ENCODE results near the gene PDE4D.
"Not testable (repeated sequence)": the region's sequence is repeated elsewhere in the genome, so short reads cannot be mapped to it uniquely, and the experiment has no call there.

Gene PDE4D

DNA sequence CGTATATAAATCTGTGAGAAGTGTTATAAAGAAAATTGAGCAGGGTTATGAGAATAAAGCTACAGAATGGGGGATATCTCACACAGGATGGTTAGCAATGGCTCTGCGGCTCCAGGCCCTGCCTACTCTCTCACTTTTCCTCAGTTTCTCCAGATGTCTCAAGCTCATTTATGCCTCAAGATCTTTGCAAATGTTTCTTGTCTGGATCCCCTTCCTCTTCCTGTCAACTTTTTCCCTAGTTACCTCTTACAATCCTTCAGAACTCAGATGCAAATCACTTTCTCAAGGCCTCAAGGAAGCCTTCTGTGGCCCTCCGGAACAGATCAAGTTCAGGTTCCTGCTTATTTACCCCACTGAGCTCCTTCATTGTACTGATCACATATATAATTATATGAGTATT is 924.3 kb downstream of the PDE4D start:
- Histone ChIP-seq H3K36me3 (ENCODE audit: control insufficient read depth, insufficient read depth, low read length) (no peaks in the 10 kb centered on the region), H3K4me3 (ENCODE audit: low read depth, low read length) (no peak overlapping the region), H3K9ac (ENCODE audit: low read depth, low read length) (no peak overlapping the region), H3K9me3 (ENCODE audit: control insufficient read depth, insufficient read depth, low read length) (no peaks in the 10 kb centered on the region), H3K27me3 (ENCODE audit: control insufficient read depth, insufficient read depth, low read length) (no peaks in the 10 kb centered on the region), H3K4me1 (ENCODE audit: control insufficient read depth, insufficient read depth, low read length) (peaks cover 9% of the 10 kb centered on the region)

DNA sequence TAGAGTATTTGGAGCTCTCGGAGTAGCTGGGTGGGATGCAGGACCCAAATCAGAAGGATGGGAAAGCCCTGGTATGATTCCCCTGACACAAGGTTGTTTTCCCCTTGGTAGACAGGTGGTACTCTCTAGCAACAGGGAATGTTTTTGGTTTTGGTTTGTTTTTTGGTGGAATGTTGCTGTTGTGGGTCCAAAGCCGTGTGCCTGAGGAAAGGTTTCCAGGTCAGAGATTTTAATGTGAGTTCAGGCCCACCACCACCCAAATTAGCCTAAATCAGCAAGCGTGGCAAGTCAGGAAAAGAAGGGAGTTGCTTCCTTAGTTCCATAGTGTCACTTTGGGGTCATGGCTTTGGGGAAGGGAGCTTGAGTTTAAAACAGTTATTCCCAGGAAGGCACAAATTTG is 925.2 kb downstream of the PDE4D start:
- Histone ChIP-seq H3K9ac (ENCODE audit: low read depth, low read length) (no peak overlapping the region), H3K4me3 (ENCODE audit: low read depth, low read length) (no peak overlapping the region), H3K4me1 (ENCODE audit: control insufficient read depth, insufficient read depth, low read length) (peaks cover 9% of the 10 kb centered on the region), H3K9me3 (ENCODE audit: control insufficient read depth, insufficient read depth, low read length) (no peaks in the 10 kb centered on the region), H3K36me3 (ENCODE audit: control insufficient read depth, insufficient read depth, low read length) (no peaks in the 10 kb centered on the region), H3K27me3 (ENCODE audit: control insufficient read depth, insufficient read depth, low read length) (no peaks in the 10 kb centered on the region)

DNA sequence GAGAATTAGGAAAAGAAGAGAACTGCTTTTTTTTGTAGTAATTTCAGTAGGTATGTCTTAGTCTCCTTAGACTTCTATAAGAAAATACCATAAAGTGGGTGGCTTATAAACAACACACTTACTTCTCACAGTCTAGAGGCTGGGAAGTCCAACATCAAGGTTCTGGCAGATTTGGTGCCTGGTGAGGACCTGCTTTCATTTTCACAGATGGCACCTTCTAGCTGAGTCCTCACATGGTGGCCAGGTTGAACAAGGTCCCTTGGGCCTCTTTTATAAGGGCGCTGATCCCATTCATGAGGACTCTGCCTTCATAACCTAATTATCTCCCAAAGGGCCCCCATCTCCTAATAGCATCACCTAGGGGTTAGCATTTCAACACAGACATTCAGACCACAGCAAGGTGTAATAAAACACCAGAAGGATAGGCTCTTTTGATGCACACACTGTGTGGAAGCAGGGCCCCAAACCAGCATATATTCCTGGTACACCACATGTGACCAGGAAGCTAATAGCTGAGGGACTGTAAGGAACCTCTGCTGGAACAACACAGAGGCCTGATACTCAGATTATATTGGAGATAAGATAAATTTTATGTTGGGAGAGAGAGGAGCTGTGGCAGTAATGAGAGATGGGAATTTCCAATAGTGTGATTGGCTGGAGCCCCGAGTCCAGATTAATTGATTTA is 925.8 kb downstream of the PDE4D start:
- no peak overlapping the region for H3K9ac ChIP-seq (ENCODE audit: low read depth, low read length)
- peaks cover 9% of the 10 kb centered on the region for H3K4me1 ChIP-seq (ENCODE audit: control insufficient read depth, insufficient read depth, low read length)
- H3K36me3 ChIP-seq (ENCODE audit: control insufficient read depth, insufficient read depth, low read length) = no peaks in the 10 kb centered on the region
- H3K4me3 ChIP-seq (ENCODE audit: low read depth, low read length) = no peak overlapping the region
- H3K27me3 ChIP-seq (ENCODE audit: control insufficient read depth, insufficient read depth, low read length) = no peaks in the 10 kb centered on the region
- H3K9me3 ChIP-seq (ENCODE audit: control insufficient read depth, insufficient read depth, low read length) = no peaks in the 10 kb centered on the region

DNA sequence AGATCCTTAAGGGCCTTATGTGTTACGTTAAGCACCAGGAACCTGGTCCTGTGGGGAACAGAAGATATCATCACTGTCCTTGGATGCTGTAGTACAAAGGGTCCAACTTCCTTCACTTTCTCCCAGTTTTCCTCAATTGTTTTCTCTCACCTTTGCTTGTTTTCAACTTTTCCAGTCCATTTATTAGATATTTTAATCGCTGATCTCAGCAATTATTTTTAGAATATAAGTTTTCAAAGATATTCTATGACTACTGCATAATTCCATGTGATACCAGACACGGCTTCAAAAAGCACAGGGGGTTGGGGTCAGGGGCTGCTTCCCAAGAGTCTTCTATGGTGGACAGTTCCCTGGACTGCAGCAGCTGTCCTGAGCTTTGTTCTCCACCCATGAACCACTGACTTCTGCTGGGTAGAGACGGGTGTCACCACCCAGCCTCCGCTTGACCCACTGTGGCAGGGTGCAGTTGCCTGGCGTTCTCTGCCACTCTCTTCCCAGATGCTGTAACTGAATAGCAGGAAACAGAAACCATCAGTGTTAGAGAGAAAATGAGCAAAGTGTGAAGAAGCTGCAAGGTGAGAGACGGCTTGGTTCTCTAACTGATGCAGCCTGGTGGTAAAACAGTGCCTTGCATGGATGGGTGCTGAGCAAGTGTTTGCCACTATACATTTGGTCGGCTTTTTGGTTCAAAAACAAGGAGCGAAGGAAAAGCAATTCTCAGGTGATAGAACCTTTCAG is 927.7 kb downstream of the PDE4D start:
- Histone ChIP-seq H3K36me3 (ENCODE audit: control insufficient read depth, insufficient read depth, low read length) (no peaks in the 10 kb centered on the region), H3K4me3 (ENCODE audit: low read depth, low read length) (no peak overlapping the region), H3K9ac (ENCODE audit: low read depth, low read length) (no peak overlapping the region), H3K27me3 (ENCODE audit: control insufficient read depth, insufficient read depth, low read length) (no peaks in the 10 kb centered on the region), H3K4me1 (ENCODE audit: control insufficient read depth, insufficient read depth, low read length) (peaks cover 9% of the 10 kb centered on the region), H3K9me3 (ENCODE audit: control insufficient read depth, insufficient read depth, low read length) (no peaks in the 10 kb centered on the region)

DNA sequence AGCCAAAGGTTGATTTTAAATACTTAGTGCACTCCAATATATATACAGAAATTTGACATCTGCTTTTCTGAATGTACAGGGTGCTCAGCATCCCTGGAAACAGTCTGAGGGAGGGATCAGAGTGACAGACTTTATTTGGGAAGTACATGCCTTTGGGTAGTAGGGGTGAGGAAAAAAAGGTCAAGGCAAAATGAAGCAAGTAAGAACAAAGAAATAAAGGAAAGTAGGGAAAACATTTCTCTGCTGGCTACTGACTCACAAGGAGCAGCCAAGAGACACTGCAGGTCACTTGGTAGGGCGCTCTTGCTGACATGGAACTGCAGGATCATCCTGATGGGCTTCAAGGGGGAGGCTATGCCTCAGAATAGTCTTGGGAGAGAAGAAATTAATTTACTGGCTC is 929.7 kb downstream of the PDE4D start:
- no peaks in the 10 kb centered on the region for H3K27me3 ChIP-seq (ENCODE audit: control insufficient read depth, insufficient read depth, low read length)

DNA sequence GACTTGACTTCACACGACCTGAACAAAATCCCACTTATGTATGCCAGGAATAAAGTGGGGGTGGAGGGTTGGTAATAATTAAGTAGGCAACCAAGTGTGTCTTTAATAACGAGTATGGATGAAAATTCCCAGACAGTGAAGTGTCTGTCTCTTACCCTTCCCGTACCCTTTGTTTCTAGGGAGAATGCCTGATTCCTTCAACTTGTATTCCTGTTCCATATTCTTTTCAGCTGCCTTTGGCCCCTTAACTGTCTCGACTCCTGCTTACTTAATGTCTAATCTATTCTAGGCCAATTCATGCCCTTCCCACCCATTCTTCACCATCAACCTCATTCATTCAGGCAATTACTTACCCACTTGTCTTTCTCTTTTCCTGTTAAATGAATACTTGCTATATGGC is 930.2 kb downstream of the PDE4D start:
- H3K27me3 ChIP-seq (ENCODE audit: control insufficient read depth, insufficient read depth, low read length) = no peaks in the 10 kb centered on the region
- no peaks in the 10 kb centered on the region for H3K9me3 ChIP-seq (ENCODE audit: control insufficient read depth, insufficient read depth, low read length)
- no peak overlapping the region for H3K9ac ChIP-seq (ENCODE audit: low read depth, low read length)
- no peaks in the 10 kb centered on the region for H3K36me3 ChIP-seq (ENCODE audit: control insufficient read depth, insufficient read depth, low read length)
- no peak overlapping the region for H3K4me3 ChIP-seq (ENCODE audit: low read depth, low read length)
- peaks cover 2% of the 10 kb centered on the region for H3K4me1 ChIP-seq (ENCODE audit: control insufficient read depth, insufficient read depth, low read length)

More for the DNA sequence above, 929.7 kb downstream of the PDE4D start:
- no peak overlapping the region for H3K4me3 ChIP-seq (ENCODE audit: low read depth, low read length)
- H3K9ac ChIP-seq (ENCODE audit: low read depth, low read length) = no peak overlapping the region
- no peaks in the 10 kb centered on the region for H3K36me3 ChIP-seq (ENCODE audit: control insufficient read depth, insufficient read depth, low read length)
- no peaks in the 10 kb centered on the region for H3K9me3 ChIP-seq (ENCODE audit: control insufficient read depth, insufficient read depth, low read length)
- H3K4me1 ChIP-seq (ENCODE audit: control insufficient read depth, insufficient read depth, low read length) = no peaks in the 10 kb centered on the region

DNA sequence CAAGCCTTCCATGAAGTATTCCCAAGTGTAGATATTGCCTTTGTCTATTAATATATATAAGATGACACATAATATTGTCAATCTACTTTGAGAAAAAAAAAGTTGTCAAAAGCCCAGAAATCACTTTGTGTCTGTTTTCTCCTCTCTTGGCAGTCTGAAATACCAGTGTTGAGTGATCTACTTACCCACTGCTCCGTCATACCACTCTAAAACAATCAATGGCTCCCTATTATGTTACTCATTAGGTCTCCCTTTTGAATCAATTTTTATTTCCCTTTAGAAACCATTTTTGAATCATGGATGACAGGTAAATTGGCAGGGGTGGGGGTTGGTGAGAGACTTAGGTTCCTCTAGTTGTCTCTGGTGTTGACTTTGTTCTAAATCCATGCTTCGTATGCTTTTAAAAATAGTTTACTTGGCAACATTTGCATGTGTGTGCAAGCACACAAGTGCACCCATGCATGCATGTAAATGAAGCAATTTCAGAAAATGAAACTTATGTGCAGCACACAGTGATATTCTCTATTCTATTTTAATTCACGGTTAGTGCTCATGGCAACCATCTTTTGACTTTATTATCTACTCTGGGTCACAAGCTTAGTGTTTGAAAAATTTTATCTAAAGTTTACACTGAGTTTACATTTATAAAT is 931.8 kb downstream of the PDE4D start:
- Histone ChIP-seq H3K36me3 (ENCODE audit: control insufficient read depth, insufficient read depth, low read length) (no peaks in the 10 kb centered on the region), H3K4me1 (ENCODE audit: control insufficient read depth, insufficient read depth, low read length) (peaks cover 3% of the 10 kb centered on the region), H3K9ac (ENCODE audit: low read depth, low read length) (no peak overlapping the region), H3K4me3 (ENCODE audit: low read depth, low read length) (no peak overlapping the region), H3K9me3 (ENCODE audit: control insufficient read depth, insufficient read depth, low read length) (no peaks in the 10 kb centered on the region), H3K27me3 (ENCODE audit: control insufficient read depth, insufficient read depth, low read length) (no peaks in the 10 kb centered on the region)

DNA sequence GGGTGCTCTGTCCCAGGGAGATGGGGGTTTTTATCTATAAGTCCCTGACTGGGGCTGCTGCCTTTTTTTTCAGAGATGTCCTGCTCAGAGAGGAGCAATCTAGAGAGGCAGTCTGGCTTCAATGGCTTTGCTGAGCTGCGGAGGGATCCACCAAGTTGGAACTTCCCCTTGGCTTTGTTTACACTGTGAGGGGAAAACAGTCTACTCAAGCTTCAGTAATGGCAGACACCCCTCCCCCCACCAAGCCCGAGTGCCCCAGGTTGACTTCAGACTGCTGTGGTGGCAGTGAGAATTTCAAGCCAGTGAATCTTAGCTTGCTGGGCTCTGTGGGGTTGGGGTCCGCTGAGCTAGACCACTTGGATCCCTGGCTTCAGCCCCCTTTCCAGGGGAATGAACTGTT is 934.8 kb downstream of the PDE4D start:
- Histone ChIP-seq H3K4me1 (ENCODE audit: control insufficient read depth, insufficient read depth, low read length) (peaks cover 3% of the 10 kb centered on the region), H3K9ac (ENCODE audit: low read depth, low read length) (peak overlapping the region; percentile 6), H3K9me3 (ENCODE audit: control insufficient read depth, insufficient read depth, low read length) (no peaks in the 10 kb centered on the region), H3K36me3 (ENCODE audit: control insufficient read depth, insufficient read depth, low read length) (no peaks in the 10 kb centered on the region), H3K27me3 (ENCODE audit: control insufficient read depth, insufficient read depth, low read length) (no peaks in the 10 kb centered on the region), H3K4me3 (ENCODE audit: low read depth, low read length) (no peak overlapping the region)

DNA sequence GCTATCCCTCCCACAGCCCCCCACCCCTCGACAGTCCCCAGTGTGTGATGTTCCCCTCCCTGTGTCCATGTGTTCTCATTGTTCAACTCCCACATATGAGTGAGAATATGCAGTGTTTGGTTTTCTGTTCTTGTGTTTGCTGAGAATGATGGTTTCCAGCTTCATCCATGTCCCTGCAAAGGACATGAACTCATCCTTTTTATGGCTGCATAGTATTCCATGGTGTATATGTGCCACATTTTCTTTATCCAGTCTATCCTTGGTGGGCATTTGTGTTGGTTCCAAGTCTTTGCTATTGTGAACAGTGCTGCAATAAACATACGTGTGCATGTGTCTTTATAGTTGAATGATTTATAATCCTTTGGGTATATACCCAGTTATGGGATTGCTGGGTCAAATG is 940.3 kb downstream of the PDE4D start:
- H3K9ac ChIP-seq (ENCODE audit: low read depth, low read length); H3K27me3 ChIP-seq (ENCODE audit: control insufficient read depth, insufficient read depth, low read length): not testable (repeated sequence)

DNA sequence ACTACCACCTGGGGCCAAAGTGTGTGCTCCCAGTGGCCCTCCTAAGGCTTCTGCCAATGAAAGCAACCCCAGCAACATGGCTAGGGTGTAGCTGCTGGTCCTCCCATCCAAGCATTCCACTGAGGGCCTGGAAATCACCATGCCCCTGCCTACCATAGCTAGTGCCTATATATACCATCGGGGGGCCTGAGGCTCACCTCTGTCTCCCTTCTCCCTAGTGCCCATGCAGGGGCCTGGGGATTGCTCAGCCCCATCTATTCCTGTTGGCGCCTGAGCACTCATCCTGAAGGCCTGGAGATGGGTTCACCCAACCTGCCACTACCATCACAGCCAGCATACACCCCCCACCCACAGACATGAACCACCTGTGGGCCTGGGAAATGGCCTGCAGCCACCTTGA is 943.3 kb downstream of the PDE4D start:
- Histone ChIP-seq H3K9me3 (ENCODE audit: control insufficient read depth, insufficient read depth, low read length) (no peaks in the 10 kb centered on the region), H3K9ac (ENCODE audit: low read depth, low read length) (no peak overlapping the region), H3K4me3 (ENCODE audit: low read depth, low read length) (no peak overlapping the region), H3K4me1 (ENCODE audit: control insufficient read depth, insufficient read depth, low read length) (no peaks in the 10 kb centered on the region), H3K36me3 (ENCODE audit: control insufficient read depth, insufficient read depth, low read length) (no peaks in the 10 kb centered on the region), H3K27me3 (ENCODE audit: control insufficient read depth, insufficient read depth, low read length) (no peaks in the 10 kb centered on the region)

More for the DNA sequence above, 940.3 kb downstream of the PDE4D start:
- not testable (repeated sequence) for H3K4me3 ChIP-seq (ENCODE audit: low read depth, low read length); H3K4me1 ChIP-seq (ENCODE audit: control insufficient read depth, insufficient read depth, low read length); H3K9me3 ChIP-seq (ENCODE audit: control insufficient read depth, insufficient read depth, low read length); H3K36me3 ChIP-seq (ENCODE audit: control insufficient read depth, insufficient read depth, low read length)

DNA sequence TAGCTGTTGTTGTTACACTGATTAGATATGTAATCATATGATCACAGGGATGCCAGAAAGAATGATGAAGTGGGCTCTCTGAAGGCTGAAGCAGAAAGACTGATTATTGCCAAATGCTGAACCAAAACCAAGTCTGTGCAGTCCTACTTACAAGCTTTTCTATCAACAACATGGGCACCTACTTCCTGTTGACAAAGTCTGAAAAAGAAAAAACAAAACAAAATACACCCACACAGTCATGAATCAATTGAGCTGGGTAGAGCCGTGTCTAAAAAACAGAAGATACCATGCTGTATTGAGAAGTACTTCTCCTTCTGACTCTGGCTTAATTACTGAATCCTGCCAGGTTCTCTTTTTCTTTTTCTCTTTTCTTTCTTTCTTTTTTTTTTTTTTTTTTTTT is 947.3 kb downstream of the PDE4D start:
- Histone ChIP-seq H3K36me3 (ENCODE audit: control insufficient read depth, insufficient read depth, low read length) (no peaks in the 10 kb centered on the region), H3K9ac (ENCODE audit: low read depth, low read length) (no peak overlapping the region), H3K4me1 (ENCODE audit: control insufficient read depth, insufficient read depth, low read length) (no peaks in the 10 kb centered on the region), H3K4me3 (ENCODE audit: low read depth, low read length) (no peak overlapping the region), H3K27me3 (ENCODE audit: control insufficient read depth, insufficient read depth, low read length) (no peaks in the 10 kb centered on the region), H3K9me3 (ENCODE audit: control insufficient read depth, insufficient read depth, low read length) (no peaks in the 10 kb centered on the region)

DNA sequence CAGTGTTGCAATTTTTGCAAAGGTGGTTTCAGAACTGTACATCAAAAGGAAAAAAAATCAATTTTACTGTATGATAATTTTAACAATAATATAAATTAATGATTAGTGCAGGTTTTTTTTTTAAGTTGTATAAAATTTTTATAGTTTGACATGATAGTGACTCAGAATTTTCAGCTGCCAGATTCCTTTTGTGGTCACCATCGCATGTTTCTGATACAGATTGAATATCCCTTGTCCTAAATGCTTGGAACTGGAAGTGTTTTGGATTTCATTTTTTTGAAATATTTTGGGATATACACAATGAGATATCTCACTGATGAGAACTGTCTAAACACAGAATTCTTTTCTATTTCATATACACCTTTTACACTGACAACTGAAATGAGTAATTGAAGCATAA is 949.3 kb downstream of the PDE4D start:
- no peaks in the 10 kb centered on the region for H3K9me3 ChIP-seq (ENCODE audit: control insufficient read depth, insufficient read depth, low read length)
- no peaks in the 10 kb centered on the region for H3K36me3 ChIP-seq (ENCODE audit: control insufficient read depth, insufficient read depth, low read length)
- no peaks in the 10 kb centered on the region for H3K27me3 ChIP-seq (ENCODE audit: control insufficient read depth, insufficient read depth, low read length)

More for the DNA sequence above, 949.3 kb downstream of the PDE4D start:
- H3K4me3 ChIP-seq (ENCODE audit: low read depth, low read length) = no peak overlapping the region
- no peaks in the 10 kb centered on the region for H3K4me1 ChIP-seq (ENCODE audit: control insufficient read depth, insufficient read depth, low read length)
- H3K9ac ChIP-seq (ENCODE audit: low read depth, low read length) = no peak overlapping the region
